HG03095 (cell line): ENCODE data around the gene PHKB.

ENCODE experiments used
- ATAC-seq: cut with Tn5 transposase; IDR thresholded peaks from one replicate; pipeline ENCODE4 v1.9.1; 2021; ENCODE audit warnings: moderate library complexity; ENCODE audit not compliant: unreplicated experiment

Gene PHKB

GRCh38 chr16:47613251-47613650 lies 152.1 kb downstream of the PHKB start:
- no peak for ATAC-seq

GRCh38 chr16:47617732-47618131 lies 156.6 kb downstream of the PHKB start:
- no peak for ATAC-seq

GRCh38 chr16:47622451-47623176 lies 161.5 kb downstream of the PHKB start:
- ATAC-seq = no peak

- no peak for ATAC-seq
These were observed 163.4 kb downstream of the PHKB start for GRCh38 chr16:47624563-47624962.

- ATAC-seq = no peak
These were observed 164.0 kb downstream of the PHKB start for GRCh38 chr16:47625115-47625567.

- ATAC-seq = no peak
These were observed 165.1 kb downstream of the PHKB start for GRCh38 chr16:47626246-47626645.

GRCh38 chr16:47627085-47627639 lies 166.0 kb downstream of the PHKB start:
- ATAC-seq = no peak

- no peak for ATAC-seq
These were observed 166.6 kb downstream of the PHKB start for GRCh38 chr16:47627721-47628120.

- no peak for ATAC-seq
These were observed 170.0 kb downstream of the PHKB start for GRCh38 chr16:47631131-47631530.

GRCh38 chr16:47634126-47634525 lies 173.0 kb downstream of the PHKB start:
- ATAC-seq = no peak

GRCh38 chr16:47634727-47635126 lies 173.6 kb downstream of the PHKB start:
- no peak for ATAC-seq

- ATAC-seq = no peak
These were observed 175.5 kb downstream of the PHKB start for GRCh38 chr16:47636501-47637099.

GRCh38 chr16:47638175-47638574 lies 177.0 kb downstream of the PHKB start:
- ATAC-seq = no peak

- no peak for ATAC-seq
These were observed 179.5 kb downstream of the PHKB start for GRCh38 chr16:47640661-47641060.

GRCh38 chr16:47643323-47644000 lies 182.3 kb downstream of the PHKB start:
- ATAC-seq = no peak

GRCh38 chr16:47644166-47644565 lies 183.0 kb downstream of the PHKB start:
- no peak for ATAC-seq

GRCh38 chr16:47644661-47645060 lies 183.5 kb downstream of the PHKB start:
- ATAC-seq = no peak

- no peak for ATAC-seq
These were observed 185.8 kb downstream of the PHKB start for GRCh38 chr16:47646914-47647313.

- no peak for ATAC-seq
These were observed 195.9 kb downstream of the PHKB start for GRCh38 chr16:47657032-47657431.

GRCh38 chr16:47657977-47658376 lies 196.8 kb downstream of the PHKB start:
- ATAC-seq = no peak

GRCh38 chr16:47660540-47660939 lies 199.4 kb downstream of the PHKB start:
- ATAC-seq = no peak
